Adrenal gland (tissue), 5 donors: ENCODE data around the gene SNX5.

Source experiments
- CTCF ChIP-seq, 6 experiments: fragments of 450-650 bp in 4 of 6; fragments of 200-600 bp in 2 of 6; sonication (generic) in 1 of 6; IDR thresholded peaks; 1 replicate in 5 of 6; 2 replicates in 1 of 6; pipeline versions ENCODE4 v1.5.1 to v1.8.0; 2016 to 2021; ENCODE audit warnings: antibody characterized with exemption in 6 of 6, mild to moderate bottlenecking in 2 of 6, moderate library complexity in 1 of 6
- POLR2A ChIP-seq, 2 donors: fragments of 450-650 bp; IDR thresholded peaks; one replicate each; pipeline ENCODE4 v1.6.1; 2017; ENCODE audit warnings: antibody characterized with exemption in 2 of 2, mild to moderate bottlenecking in 2 of 2, moderate library complexity in 1 of 2
- donor health status: DM: no; HTN: no; CAD: no.

- no peak for TF ChIP-seq CTCF (IDR thresholded peaks at IDR 0.05)
- peak in 1 of 2 donors; percentile 18 for TF ChIP-seq POLR2A (IDR thresholded peaks at IDR 0.05)
These were observed 57.7 kb downstream of the SNX5 start for GRCh38 chr20:17910828-17911294.
